ENCODE data around the gene SCAMP3. TPM values are rescaled to one million over a fixed set of nuclear protein-coding genes. Genes with fewer than 3 reads are reported as not detected.

Gene SCAMP3
- total RNA-seq, 1 experiment from 2014 or later, result 64.2 TPM

GRCh38 chr1:155273343-155274245 is 11.4 kb upstream of the SCAMP3 start, which contains the start of gene CLK2:
Gene CLK2, minus strand, starts transcription at chr1:155273504. Its CDS starts 2,527 bp downstream, at chr1:155270977.
- POLR2A ChIA-PET, result interaction anchor here (0.6 to 2.4 kb wide), 11 partner anchors 12 to 547 kb away, joined by 3 to 19 read pairs (median 4); partner anchors contain the start of genes ENTREP3 and SCAMP3
- Histone ChIP-seq H3K4me1 (ENCODE audit: control insufficient read depth in 1 of 2, insufficient read depth in 2 of 2, low read length in 2 of 2) (peaks cover 13 to 34% of the 10 kb centered on the region in 2 experiments), H3K9me2 (ENCODE audit: insufficient read depth) (no peaks in the 10 kb centered on the region), H3K9me3 (ENCODE audit: control insufficient read depth in 1 of 2, insufficient read depth in 1 of 2, low read depth in 1 of 2, low read length in 2 of 2) (no peaks in the 10 kb centered on the region), H3K79me2 (ENCODE audit: insufficient read depth, low read length) (peaks cover 46% of the 10 kb centered on the region), H3K27me3 (ENCODE audit: insufficient read depth, low read length) (no peaks in the 10 kb centered on the region), H3K4me2 (ENCODE audit: low read length) (peak within 1 kb of the TSS; percentile 97), H3K27ac (ENCODE audit: low read depth, low read length) (peak within 1 kb of the TSS; percentile 96), H3K4me3 (replicated peaks in 1 of 2; ENCODE audit: low read depth in 1 of 2, low read length in 2 of 2) (peak within 1 kb of the TSS; percentile 82 to 85), H3K9ac (ENCODE audit: low read length) (peak within 1 kb of the TSS; percentile 78), H3K36me3 (ENCODE audit: control insufficient read depth in 1 of 2, insufficient read depth in 2 of 2, low read length in 2 of 2) (peaks cover 17 to 23% of the 10 kb centered on the region in 2 experiments), H4K20me1 (ENCODE audit: insufficient read depth) (no peaks in the 10 kb centered on the region), H2AFZ (ENCODE audit: low read depth, low read length, poor library complexity, severe bottlenecking) (peak within 1 kb of the TSS; percentile 0)
- DNase-seq (ENCODE audit: low read depth, low spot score) (peak; percentile 90), ATAC-seq (peak; percentile 82)
- BruUV-seq (replicated peaks), result no TSS peak
- RAD21 ChIA-PET (ENCODE audit: low non-redundant PET in 1 of 2, low total read pairs in 2 of 2, uncharacterized antibody in 2 of 2, unreplicated experiment in 2 of 2), result interaction anchor here (0.5 to 1.2 kb wide), 4 partner anchors 47 to 289 kb away, joined by 3 to 7 read pairs (median 4); partner anchors contain the start of genes ASH1L (in 1 of the 2) and ZBTB7B (in 1 of the 2)
- intact Hi-C loops (cut with micrococcal nuclease), result no loop called here
- CTCF ChIA-PET, result interaction anchor here (0.6 to 1.2 kb wide), 5 partner anchors 21 to 101 kb away, joined by 3 to 9 read pairs (median 3); partner anchors contain the start of genes FDPS, KRTCAP2, MTX1 and THBS3
- peak; percentile 84 for TF ChIP-seq SP1 (IDR thresholded peaks at IDR 0.05; ENCODE audit: low read depth)
- no peak for TF ChIP-seq RAD21 (IDR thresholded peaks at IDR 0.05; ENCODE audit: low read depth)
- no peak for TF ChIP-seq ZNF274 (IDR thresholded peaks at IDR 0.05; ENCODE audit: low read depth, low read length)
- TF ChIP-seq FOSL1 (IDR thresholded peaks at IDR 0.05; ENCODE audit: low read depth), result no peak
- peak; percentile 88 for TF ChIP-seq POLR2AphosphoS5 (IDR thresholded peaks at IDR 0.05; ENCODE audit: low read depth, low read length)
- TF ChIP-seq, protein P1, sequence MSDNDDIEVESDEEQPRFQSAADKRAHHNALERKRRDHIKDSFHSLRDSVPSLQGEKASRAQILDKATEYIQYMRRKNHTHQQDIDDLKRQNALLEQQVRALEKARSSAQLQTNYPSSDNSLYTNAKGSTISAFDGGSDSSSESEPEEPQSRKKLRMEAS (IDR thresholded peaks at IDR 0.05), result peak; percentile 100
- TF ChIP-seq YY1 (IDR thresholded peaks at IDR 0.05; ENCODE audit: extremely low read depth, insufficient replicate concordance, low read depth, low read length), result no peak
- TF ChIP-seq ZBTB33 (IDR thresholded peaks at IDR 0.05; ENCODE audit: extremely low read depth, insufficient replicate concordance, low read length), result no peak
- TF ChIP-seq, protein P2, sequence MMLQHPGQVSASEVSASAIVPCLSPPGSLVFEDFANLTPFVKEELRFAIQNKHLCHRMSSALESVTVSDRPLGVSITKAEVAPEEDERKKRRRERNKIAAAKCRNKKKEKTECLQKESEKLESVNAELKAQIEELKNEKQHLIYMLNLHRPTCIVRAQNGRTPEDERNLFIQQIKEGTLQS (IDR thresholded peaks at IDR 0.05), result no peak
- TF ChIP-seq JUND (IDR thresholded peaks at IDR 0.05), result no peak
- peak; percentile 51 for TF ChIP-seq POLR2A (IDR thresholded peaks at IDR 0.05; ENCODE audit: borderline replicate concordance, extremely low read depth, insufficient read depth, insufficient read length)
- TF ChIP-seq EZH2 (IDR thresholded peaks at IDR 0.05), result no peak
- TF ChIP-seq ZFX (IDR thresholded peaks at IDR 0.05), result peak; percentile 51; the same call in 1 of the 2 replicates
- TF ChIP-seq TCF7L2 (IDR thresholded peaks at IDR 0.05; ENCODE audit: borderline replicate concordance, extremely low read depth, insufficient read depth, insufficient read length), result peak; percentile 48
- no peak for TF ChIP-seq CTCF (IDR thresholded peaks at IDR 0.05 in 2 of 3, conservative IDR thresholded peaks at IDR 0.05 in 1 of 3; ENCODE audit: borderline replicate concordance in 1 of 3, insufficient read depth in 1 of 3, low read depth in 2 of 3, low read length in 2 of 3)
- TF ChIP-seq ELF1 (IDR thresholded peaks at IDR 0.05; ENCODE audit: borderline replicate concordance, low read depth), result no peak; the same call in 1 of the 2 replicates
- no peak for TF ChIP-seq EZH2phosphoT487 (IDR thresholded peaks at IDR 0.05; ENCODE audit: borderline replicate concordance)
